ENCODE measurements around the gene GIT1.
"Not testable (repeated sequence)": the region's sequence is repeated elsewhere in the genome, so short reads cannot be mapped to it uniquely, and the experiment has no call there.

GIT1 gene

GRCh38 chr17:29567554-29568330, 21.7 kb downstream of the GIT1 start:
- DNase-seq (ENCODE audit: low read depth), result no peak

GRCh38 chr17:29567304-29567553, 22.2 kb downstream of the GIT1 start:
- DNase-seq (ENCODE audit: low read depth), result no peak

- DNase-seq (ENCODE audit: low read depth), result no peak
Measured at GRCh38 chr17:29566473-29567303, 22.8 kb downstream of the GIT1 start, which contains the start of gene ABHD15. Gene ABHD15, minus strand, starts transcription at chr17:29567037. Its CDS starts 71 bp downstream, at chr17:29566966.

- no peak for DNase-seq (ENCODE audit: low read depth)
Measured at GRCh38 chr17:29565643-29566472, 23.6 kb downstream of the GIT1 start.

- DNase-seq (ENCODE audit: low read depth), result no peak
Measured at GRCh38 chr17:29563816-29564215, 25.6 kb downstream of the GIT1 start.

- no peak for DNase-seq (ENCODE audit: low read depth)
Measured at GRCh38 chr17:29562615-29563014, 26.8 kb downstream of the GIT1 start.

GRCh38 chr17:29561554-29562517, 27.6 kb downstream of the GIT1 start:
- DNase-seq (ENCODE audit: low read depth), result no peak

- no peak for DNase-seq (ENCODE audit: low read depth)
Measured at GRCh38 chr17:29560316-29560715, 29.1 kb downstream of the GIT1 start.

- DNase-seq (ENCODE audit: low read depth), result no peak
Measured at GRCh38 chr17:29559640-29560039, 29.8 kb downstream of the GIT1 start.

- DNase-seq (ENCODE audit: low read depth), result not testable (repeated sequence)
Measured at GRCh38 chr17:29558139-29558538, 31.3 kb downstream of the GIT1 start.

GRCh38 chr17:29557739-29558116, 31.7 kb downstream of the GIT1 start:
- no peak for DNase-seq (ENCODE audit: low read depth)

- DNase-seq (ENCODE audit: low read depth), result no peak
Measured at GRCh38 chr17:29557085-29557738, 32.2 kb downstream of the GIT1 start.

- no peak for DNase-seq (ENCODE audit: low read depth)
Measured at GRCh38 chr17:29555840-29556239, 33.6 kb downstream of the GIT1 start.

GRCh38 chr17:29549177-29549923, 40.1 kb downstream of the GIT1 start:
- no peak for DNase-seq (ENCODE audit: low read depth)

- DNase-seq (ENCODE audit: low read depth), result no peak
Measured at GRCh38 chr17:29546830-29547229, 42.6 kb downstream of the GIT1 start.

- no peak for DNase-seq (ENCODE audit: low read depth)
Measured at GRCh38 chr17:29546085-29546484, 43.4 kb downstream of the GIT1 start.

- DNase-seq (ENCODE audit: low read depth), result no peak
Measured at GRCh38 chr17:29544066-29544465, 45.4 kb downstream of the GIT1 start.

- DNase-seq (ENCODE audit: low read depth), result no peak
Measured at GRCh38 chr17:29533976-29534375, 55.5 kb downstream of the GIT1 start.

- DNase-seq (ENCODE audit: low read depth), result no peak
Measured at GRCh38 chr17:29526322-29526721, 63.1 kb downstream of the GIT1 start.

- no peak for DNase-seq (ENCODE audit: low read depth)
Measured at GRCh38 chr17:29524692-29525091, 64.8 kb downstream of the GIT1 start.

Measured in non-pigmented ciliary epithelial cell (primary cell).